Tibial nerve (tissue), 4 donors: ENCODE results near the gene WDR48. TPM values are rescaled to one million over a fixed set of nuclear protein-coding genes. Genes with fewer than 3 reads are reported as not detected.

Source experiments
- DNase-seq, 2 donors: peaks; one replicate each; pipeline ENCODE4 v3.0.0-alpha.2; 2019; ENCODE audit warnings: low spot score in 2 of 2
- H3K27ac ChIP-seq, 4 donors: fragments of 200-600 bp; sonication (generic) in 3 of 4; one replicate each; pipeline ENCODE4 v1.5.1; 2017 to 2019; ENCODE audit warnings: mild to moderate bottlenecking in 1 of 4
- H3K27me3 ChIP-seq, 2 donors: fragments of 200-600 bp; sonication (generic) in 1 of 2; one replicate each; pipeline versions ENCODE4 v1.5.1 to v1.6.0; 2017 to 2019
- H3K36me3 ChIP-seq, 3 donors: fragments of 200-600 bp; sonication (generic); one replicate each; pipeline ENCODE4 v1.5.1; 2018 to 2019
- H3K4me1 ChIP-seq, 4 donors: fragments of 200-600 bp; sonication (generic) in 3 of 4; one replicate each; pipeline ENCODE4 v1.5.1; 2017 to 2019
- H3K4me3 ChIP-seq, 4 donors: fragments of 200-600 bp; sonication (generic) in 3 of 4; one replicate each; pipeline ENCODE4 v1.5.1; 2017 to 2019; ENCODE audit warnings: mild to moderate bottlenecking in 1 of 4, moderate library complexity in 1 of 4
- H3K9me3 ChIP-seq, 4 donors: fragments of 200-600 bp; sonication (generic) in 3 of 4; one replicate each; pipeline ENCODE4 v1.5.1; 2017 to 2019
- CTCF ChIP-seq, 5 experiments: fragments of 200-600 bp in 3 of 5; fragments of 450-650 bp in 2 of 5; sonication (generic) in 3 of 5; IDR thresholded peaks; one replicate each; pipeline ENCODE4 v1.5.1; 2016 to 2019; ENCODE audit warnings: antibody characterized with exemption in 5 of 5, mild to moderate bottlenecking in 3 of 5, moderate library complexity in 2 of 5
- EP300 ChIP-seq, 2 donors: sonication (generic); formaldehyde crosslinking; IDR thresholded peaks; one replicate each; pipeline ENCODE4 v1.6.1; 2017; ENCODE audit warnings: antibody characterized with exemption in 2 of 2, mild to moderate bottlenecking in 1 of 2
- POLR2A ChIP-seq, 2 donors: fragments of 450-650 bp; IDR thresholded peaks; one replicate each; pipeline ENCODE4 v1.6.1; 2017; ENCODE audit warnings: antibody characterized with exemption in 2 of 2, mild to moderate bottlenecking in 2 of 2, moderate library complexity in 2 of 2
- WGBS, 2 donors: methylation state at CpG; one replicate each; pipeline ENCODE4 v1.1.5; 2018; 5-methylcytosine and 5-hydroxymethylcytosine counted together
- total RNA-seq, 4 donors: library from RNA; depleted of rRNA; stranded (reverse); fragments of >200 nt; gene quantifications; one replicate each; pipeline ENCODE4 v1.1.0, GENCODE V29; 2016

WDR48 gene
- total RNA-seq, 4 donors from 2014 or later: 25.2 to 42.6 (median 36.5) TPM

- TF ChIP-seq POLR2A (IDR thresholded peaks at IDR 0.05) (no peak), CTCF (IDR thresholded peaks at IDR 0.05) (no peak), EP300 (IDR thresholded peaks at IDR 0.05) (no peak)
- Histone ChIP-seq H3K27ac (no peak overlapping the region), H3K27me3 (no peaks in the 10 kb centered on the region), H3K36me3 (no peaks in the 10 kb centered on the region), H3K4me3 (no peak overlapping the region), H3K9me3 (no peaks in the 10 kb centered on the region), H3K4me1 (no peaks in the 10 kb centered on the region)
- DNase-seq: no peak
Observed at GRCh38 chr3:39022286-39022630, 29.6 kb upstream of the WDR48 start.

DNA sequence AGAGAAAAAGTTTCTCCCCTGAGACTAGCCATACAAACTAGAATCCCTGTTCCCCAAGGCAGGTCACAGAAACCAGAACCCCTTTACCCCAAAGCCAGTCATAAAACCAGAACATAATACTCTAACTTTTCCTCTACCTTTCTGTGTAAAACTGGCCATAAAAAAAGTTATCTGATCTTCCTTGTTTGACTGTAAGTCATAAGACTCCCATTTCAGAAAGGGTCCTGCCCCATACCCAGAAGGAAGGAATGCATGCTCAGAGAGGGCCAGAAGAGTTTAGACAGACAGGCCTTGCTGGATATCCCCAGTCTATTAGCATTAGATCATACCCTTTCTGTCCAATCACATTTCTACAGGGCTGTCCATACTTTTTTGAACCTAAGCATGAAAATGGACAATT, 27.3 kb upstream of the WDR48 start:
- no peak overlapping the region for H3K27ac ChIP-seq
- no peaks in the 10 kb centered on the region for H3K27me3 ChIP-seq

GRCh38 chr3:39025222-39025970, 26.4 kb upstream of the WDR48 start:
- 77 to 83% methylated on average over 6 of the region's 6 CpGs for WGBS, 2 donors
- H3K4me3 ChIP-seq: no peak overlapping the region
- TF ChIP-seq EP300 (IDR thresholded peaks at IDR 0.05): no peak
- TF ChIP-seq CTCF (IDR thresholded peaks at IDR 0.05): no peak
- no peak for TF ChIP-seq POLR2A (IDR thresholded peaks at IDR 0.05)
- H3K36me3 ChIP-seq: no peaks in the 10 kb centered on the region
- H3K27me3 ChIP-seq: no peaks in the 10 kb centered on the region
- H3K27ac ChIP-seq: no peak overlapping the region
- DNase-seq: no peak
- H3K4me1 ChIP-seq: no peaks in the 10 kb centered on the region
- no peaks in the 10 kb centered on the region for H3K9me3 ChIP-seq

More for the DNA sequence above, 27.3 kb upstream of the WDR48 start:
- no peak for TF ChIP-seq CTCF (IDR thresholded peaks at IDR 0.05)
- TF ChIP-seq EP300 (IDR thresholded peaks at IDR 0.05): no peak
- no peak for TF ChIP-seq POLR2A (IDR thresholded peaks at IDR 0.05)
- no peak for DNase-seq
- no peaks in the 10 kb centered on the region for H3K9me3 ChIP-seq
- no peaks in the 10 kb centered on the region for H3K36me3 ChIP-seq
- H3K4me1 ChIP-seq: no peaks in the 10 kb centered on the region
- no peak overlapping the region for H3K4me3 ChIP-seq

DNA sequence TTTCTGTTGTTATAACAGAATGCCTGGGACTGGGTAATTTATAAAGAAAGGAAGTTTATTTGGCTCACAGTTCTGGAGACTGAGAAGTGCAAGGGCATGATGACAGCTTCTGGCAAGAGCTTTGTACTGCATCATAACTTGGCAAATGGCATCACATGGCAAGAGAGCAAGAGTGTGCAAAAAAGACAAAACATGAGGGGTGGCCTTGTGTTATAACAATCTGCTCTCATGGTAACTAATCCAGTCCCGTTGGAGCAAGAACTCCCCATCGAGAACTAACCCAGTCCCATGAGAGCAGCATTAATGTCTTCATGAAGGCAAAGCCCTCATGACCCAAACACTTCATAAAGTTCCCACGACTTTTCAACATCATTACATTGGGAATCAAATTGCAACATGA, 23.3 kb upstream of the WDR48 start:
- WGBS, 2 donors: 63 to 65% methylated on average over 3 of the region's 3 CpGs
- no peaks in the 10 kb centered on the region for H3K27me3 ChIP-seq
- no peaks in the 10 kb centered on the region for H3K36me3 ChIP-seq
- H3K4me3 ChIP-seq: no peak overlapping the region
- TF ChIP-seq EP300 (IDR thresholded peaks at IDR 0.05) (no peak), CTCF (IDR thresholded peaks at IDR 0.05) (no peak), POLR2A (IDR thresholded peaks at IDR 0.05) (no peak)
- H3K27ac ChIP-seq: no peak overlapping the region
- DNase-seq: no peak
- no peaks in the 10 kb centered on the region for H3K4me1 ChIP-seq
- H3K9me3 ChIP-seq: no peaks in the 10 kb centered on the region

- TF ChIP-seq EP300 (IDR thresholded peaks at IDR 0.05): no peak
- TF ChIP-seq POLR2A (IDR thresholded peaks at IDR 0.05): no peak
- Histone ChIP-seq H3K27me3 (no peaks in the 10 kb centered on the region), H3K27ac (no peak overlapping the region), H3K4me3 (no peak overlapping the region), H3K4me1 (no peaks in the 10 kb centered on the region), H3K9me3 (no peaks in the 10 kb centered on the region), H3K36me3 (no peaks in the 10 kb centered on the region)
- WGBS, 2 donors: 78 to 84% methylated on average over 1 of the region's 1 CpG
- DNase-seq: no peak
Observed at GRCh38 chr3:39029556-39029955, 22.3 kb upstream of the WDR48 start.

DNA sequence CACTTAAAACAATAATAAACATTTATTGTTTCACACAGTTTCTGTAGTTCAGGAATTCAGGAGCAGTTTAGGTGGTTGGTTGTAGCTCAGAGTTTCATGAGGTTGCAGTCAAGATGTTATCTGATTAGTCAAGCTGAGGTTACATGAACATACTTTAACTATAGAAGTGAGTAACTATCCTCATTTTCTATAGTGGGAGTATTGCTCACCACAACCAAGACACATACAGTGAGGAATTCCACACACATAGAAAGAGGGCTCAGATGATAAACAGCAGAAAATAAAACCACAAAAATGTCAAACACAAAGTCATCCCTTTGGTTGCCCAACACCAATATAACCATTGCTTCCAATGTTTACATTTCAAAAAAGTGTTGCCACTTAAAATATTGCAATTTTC, 13.7 kb upstream of the WDR48 start:
- H3K4me3 ChIP-seq: no peak overlapping the region
- no peak for DNase-seq
- no peaks in the 10 kb centered on the region for H3K36me3 ChIP-seq
- H3K27ac ChIP-seq: no peak overlapping the region
- no peaks in the 10 kb centered on the region for H3K4me1 ChIP-seq
- no peaks in the 10 kb centered on the region for H3K27me3 ChIP-seq
- TF ChIP-seq EP300 (IDR thresholded peaks at IDR 0.05) (no peak), POLR2A (IDR thresholded peaks at IDR 0.05) (no peak), CTCF (IDR thresholded peaks at IDR 0.05) (no peak)
- H3K9me3 ChIP-seq: peaks cover 0 to 25% (median 0%) of the 10 kb centered on the region in 4 donors
